Thyroid gland (tissue), 4 donors: ENCODE results near the gene CAPN13.

Experiments used
- POLR2A ChIP-seq, 2 donors: fragments of 450-650 bp; IDR thresholded peaks; one replicate each; pipeline ENCODE4 v1.6.1; 2017; ENCODE audit warnings: antibody characterized with exemption in 2 of 2, mild to moderate bottlenecking in 2 of 2, moderate library complexity in 1 of 2
- TF ChIP-seq, protein P1 (sequence below), 6 experiments: fragments of 200-600 bp in 3 of 6; fragments of 450-650 bp in 3 of 6; sonication (generic) in 3 of 6; IDR thresholded peaks; one replicate each; pipeline ENCODE4 v1.5.1; 2016 to 2019; ENCODE audit warnings: antibody characterized with exemption in 6 of 6, mild to moderate bottlenecking in 2 of 6, inconsistent platforms in 1 of 6, moderate library complexity in 1 of 6

DNA sequence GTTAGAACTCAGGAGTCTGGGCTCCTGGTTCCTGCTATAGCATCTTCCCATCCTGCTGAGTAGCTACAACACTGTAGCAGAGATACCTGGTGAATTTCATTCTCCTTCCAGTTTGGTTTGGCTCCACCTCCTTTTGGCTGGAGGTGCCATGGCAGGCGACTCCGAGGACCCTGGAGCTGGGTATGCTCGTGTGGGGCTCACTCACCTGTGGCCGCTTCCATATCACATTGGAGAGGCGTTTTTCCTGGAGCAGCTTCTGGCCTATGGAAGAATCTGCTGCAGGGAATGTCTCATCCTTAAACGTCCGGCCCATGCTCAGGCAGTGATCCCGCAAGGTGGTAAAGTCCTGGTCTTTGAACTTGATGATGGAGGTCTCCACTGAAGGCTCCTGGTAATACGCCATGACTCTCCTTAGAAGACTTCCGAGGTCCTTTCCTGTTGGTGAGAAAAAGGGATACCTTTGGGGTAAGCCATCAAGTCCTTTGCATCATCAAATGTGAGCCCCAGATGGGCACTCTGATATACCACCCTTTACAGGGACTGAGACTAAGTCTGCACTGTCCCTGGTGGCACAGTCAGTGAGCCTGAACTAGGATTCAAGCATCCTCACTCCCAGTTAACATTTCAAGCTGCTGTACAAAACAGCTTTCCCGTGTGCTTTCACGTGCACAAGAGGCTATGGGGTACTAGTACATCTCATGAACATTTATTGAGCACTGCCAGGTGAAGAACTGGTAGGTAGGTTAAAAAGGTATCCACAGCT lies 20.1 kb downstream of the CAPN13 start:
- no peak for TF ChIP-seq POLR2A (IDR thresholded peaks at IDR 0.05)
- TF ChIP-seq, protein P1, sequence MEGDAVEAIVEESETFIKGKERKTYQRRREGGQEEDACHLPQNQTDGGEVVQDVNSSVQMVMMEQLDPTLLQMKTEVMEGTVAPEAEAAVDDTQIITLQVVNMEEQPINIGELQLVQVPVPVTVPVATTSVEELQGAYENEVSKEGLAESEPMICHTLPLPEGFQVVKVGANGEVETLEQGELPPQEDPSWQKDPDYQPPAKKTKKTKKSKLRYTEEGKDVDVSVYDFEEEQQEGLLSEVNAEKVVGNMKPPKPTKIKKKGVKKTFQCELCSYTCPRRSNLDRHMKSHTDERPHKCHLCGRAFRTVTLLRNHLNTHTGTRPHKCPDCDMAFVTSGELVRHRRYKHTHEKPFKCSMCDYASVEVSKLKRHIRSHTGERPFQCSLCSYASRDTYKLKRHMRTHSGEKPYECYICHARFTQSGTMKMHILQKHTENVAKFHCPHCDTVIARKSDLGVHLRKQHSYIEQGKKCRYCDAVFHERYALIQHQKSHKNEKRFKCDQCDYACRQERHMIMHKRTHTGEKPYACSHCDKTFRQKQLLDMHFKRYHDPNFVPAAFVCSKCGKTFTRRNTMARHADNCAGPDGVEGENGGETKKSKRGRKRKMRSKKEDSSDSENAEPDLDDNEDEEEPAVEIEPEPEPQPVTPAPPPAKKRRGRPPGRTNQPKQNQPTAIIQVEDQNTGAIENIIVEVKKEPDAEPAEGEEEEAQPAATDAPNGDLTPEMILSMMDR (IDR thresholded peaks at IDR 0.05) = no peak
